Measurements from ENCODE around the gene LARP4.
"Not testable (repeated sequence)": the region's sequence is repeated elsewhere in the genome, so short reads cannot be mapped to it uniquely, and the experiment has no call there.

Gene LARP4

DNA sequence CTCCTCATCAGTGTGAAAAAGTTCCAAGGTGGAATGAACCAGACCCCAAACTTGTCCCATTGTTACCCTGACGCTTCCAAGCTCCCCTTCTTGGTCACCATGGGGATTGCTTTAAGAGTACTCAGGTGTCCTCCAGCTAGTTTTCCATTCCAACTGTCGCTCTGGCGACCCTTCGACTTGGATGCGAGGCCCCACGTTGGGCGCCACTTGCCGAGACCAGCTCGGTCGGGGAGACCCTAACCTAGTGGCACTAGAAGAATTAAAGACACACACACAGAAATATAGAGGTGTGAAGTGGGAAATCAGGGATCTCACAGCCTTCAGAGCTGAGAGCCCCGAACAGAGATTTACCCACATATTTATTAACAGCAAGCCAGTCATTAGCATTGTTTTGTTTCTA lies 97.4 kb downstream of the LARP4 start:
- not testable (repeated sequence) for DNase-seq

- peak; percentile 96 for DNase-seq
Observed at GRCh38 chr12:50504798-50505674, 104.4 kb downstream of the LARP4 start, which contains the start of gene DIP2B. TSS of gene DIP2B (plus strand) at chr12:50504985. CDS start at chr12:50505141, 156 bp downstream.

GRCh38 chr12:50505675-50506530 lies 105.2 kb downstream of the LARP4 start:
- DNase-seq = no peak

DNA sequence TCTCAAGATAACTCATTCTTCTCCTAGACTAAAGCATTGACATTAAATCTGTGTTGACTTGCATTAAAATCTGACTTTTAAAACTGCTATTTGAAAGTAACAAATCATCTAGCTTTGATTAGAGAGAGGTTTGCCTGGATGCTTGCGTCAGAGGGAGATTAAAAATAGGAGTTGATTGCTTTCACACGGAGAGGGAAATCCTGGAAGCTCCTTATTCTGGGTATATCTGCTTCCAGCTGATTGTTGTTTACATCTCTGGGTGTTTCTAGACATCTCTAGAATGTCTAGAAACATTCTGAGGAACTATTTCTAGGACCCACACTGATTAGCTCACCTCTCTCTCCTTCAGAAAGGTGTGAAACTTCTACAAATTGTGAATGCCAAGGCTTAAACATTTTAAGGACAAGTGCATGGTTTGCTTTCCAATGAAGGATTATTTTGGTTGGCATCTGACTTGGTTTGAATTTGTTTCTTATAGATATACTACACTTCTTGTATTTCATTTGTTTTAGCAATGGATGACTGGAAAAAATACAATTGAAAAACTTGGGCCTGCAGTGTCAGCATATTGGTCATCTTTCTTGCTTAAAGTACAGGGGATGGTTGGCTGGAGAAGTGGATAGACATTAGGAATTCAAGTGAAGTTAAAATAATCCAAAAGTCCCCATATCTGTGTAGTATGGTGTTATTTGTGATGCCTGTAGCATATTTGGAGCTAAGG lies 106.2 kb downstream of the LARP4 start:
- no peak for DNase-seq

- DNase-seq = no peak
Observed at GRCh38 chr12:50507474-50507838, 106.8 kb downstream of the LARP4 start.

DNA sequence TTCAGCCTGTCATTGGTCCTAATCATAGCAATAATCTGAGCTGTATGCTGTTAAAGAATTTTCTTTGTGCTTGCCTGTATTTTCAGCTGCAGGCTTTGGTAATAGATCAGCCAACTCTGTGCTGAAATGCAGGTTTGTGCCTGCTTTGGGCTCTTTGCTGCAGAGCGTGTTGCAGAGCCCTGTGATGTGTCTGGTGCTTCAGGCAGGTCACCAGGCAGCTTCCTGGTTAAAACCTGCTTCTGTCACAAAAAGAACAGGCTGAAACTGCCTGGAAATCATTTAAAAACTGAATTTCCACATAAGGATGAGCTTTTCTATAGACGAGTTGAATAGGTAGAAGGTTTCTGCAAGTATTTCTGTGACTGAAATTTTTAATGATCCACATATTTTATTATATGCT lies 107.2 kb downstream of the LARP4 start:
- DNase-seq = no peak

DNA sequence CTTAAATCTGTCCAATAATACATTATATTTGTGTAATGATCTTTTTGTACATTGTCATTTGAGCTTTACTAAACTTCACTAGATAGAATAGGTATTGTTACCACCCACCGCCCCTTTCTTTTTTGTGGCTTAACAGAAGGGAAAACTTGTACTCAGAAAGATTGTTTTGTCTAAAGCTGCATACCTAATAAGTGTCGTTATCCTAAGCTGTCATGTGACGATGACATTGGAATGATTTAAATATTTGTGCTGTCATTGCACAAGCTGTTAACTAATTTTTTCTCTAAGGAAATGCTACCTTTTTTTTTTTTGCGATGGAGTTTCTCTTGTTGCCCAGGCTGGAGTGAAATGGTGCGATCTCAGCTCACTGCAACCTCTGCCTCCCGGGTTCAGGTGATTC lies 107.7 kb downstream of the LARP4 start:
- no peak for DNase-seq

DNA sequence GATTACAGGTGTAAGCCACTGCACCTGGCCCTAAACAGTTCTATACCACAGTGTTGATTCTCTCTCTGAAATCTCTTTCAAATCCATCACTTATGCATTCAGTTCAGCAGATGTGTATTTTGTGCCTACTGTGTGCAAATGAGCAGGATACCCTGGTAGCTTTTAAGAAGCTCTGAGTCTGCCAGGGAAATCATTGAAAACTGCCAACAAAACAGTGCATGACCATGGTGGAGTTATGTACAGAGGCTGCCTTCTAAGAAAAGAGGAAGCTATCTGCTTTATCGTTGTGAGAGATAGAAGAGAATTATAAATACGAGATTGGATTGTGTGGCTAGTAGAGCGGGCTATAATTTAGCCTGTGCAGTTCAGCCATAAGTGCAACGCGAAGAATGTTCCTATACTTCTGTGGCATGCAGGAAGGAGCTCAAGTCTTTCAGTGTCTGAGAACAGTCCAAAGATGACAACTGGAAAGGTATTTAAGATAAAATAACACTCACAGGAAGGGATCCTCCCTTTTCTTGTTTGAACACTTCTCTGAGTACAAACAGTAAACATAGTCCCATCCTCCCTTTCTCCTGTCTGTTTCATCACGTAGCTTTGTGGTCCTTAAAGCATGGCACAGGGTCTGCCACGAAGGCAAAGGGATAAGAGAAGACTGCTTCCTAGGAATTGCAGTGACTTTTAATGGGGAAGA lies 108.4 kb downstream of the LARP4 start:
- no peak for DNase-seq

DNA sequence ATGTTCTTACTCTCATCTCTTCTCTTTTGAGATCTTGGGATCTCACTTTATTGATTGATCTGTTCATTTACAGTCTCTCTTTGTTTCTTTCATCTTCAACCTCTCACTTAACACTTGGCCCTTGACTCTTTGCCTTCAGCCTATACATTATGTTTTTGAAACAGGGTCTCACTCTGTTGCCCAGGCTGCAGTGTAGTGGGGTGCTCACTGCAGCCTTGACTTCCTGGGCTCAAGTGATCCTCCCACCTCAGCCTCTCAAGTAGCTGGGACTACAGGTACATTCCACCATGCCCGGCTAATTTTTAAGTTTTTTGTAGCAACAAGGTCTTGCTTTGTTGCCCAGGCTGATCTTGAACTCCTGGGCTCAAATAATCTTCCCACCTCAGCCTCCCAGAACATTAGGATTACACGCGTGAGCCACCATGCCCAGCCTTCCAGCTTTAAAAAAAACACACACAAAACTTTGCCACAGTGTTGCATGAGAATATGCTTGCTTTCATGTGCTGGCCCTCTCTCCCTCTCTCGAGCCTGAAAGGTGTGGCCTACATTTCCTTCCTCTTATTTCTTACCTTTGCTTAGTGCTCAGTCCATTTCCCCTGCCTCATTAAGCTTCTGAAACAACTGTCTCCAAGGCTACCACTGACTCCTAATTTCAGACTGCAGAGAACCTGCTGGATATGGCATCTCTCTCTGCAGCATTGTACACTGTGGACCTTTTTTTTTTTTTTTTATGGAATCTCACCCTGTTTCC lies 114.0 kb downstream of the LARP4 start:
- no peak for DNase-seq

GRCh38 chr12:50515587-50515986 lies 114.9 kb downstream of the LARP4 start:
- DNase-seq = no peak

DNA sequence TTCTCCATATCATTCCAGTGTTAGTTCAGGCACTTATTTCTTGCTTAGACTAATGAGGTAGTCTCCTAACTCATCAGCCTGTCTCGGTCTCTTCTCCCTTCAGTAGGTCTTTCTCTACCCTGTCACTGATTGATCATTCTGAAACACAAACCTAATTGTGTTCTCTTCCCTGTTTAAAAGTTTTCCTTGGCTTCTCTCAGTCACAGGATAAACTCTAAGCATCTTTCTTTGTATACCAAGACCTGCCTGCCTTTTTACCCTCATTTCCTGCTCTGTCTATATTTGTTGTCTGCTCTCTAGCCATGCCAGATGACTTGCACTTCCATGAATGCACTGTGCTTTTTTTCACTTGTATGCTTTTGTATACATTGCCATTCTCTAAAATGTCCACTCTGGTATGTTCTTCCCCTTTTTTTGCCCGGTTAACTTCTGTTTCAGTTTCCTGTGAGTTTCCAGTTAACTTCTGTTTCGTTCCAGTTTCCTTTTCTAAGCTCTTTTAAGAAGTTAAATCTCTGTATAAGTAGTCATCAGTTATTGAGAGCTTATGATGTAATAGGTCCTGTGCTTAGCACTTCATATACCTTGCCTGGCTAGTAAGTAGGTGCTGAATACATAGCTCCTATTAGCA lies 116.8 kb downstream of the LARP4 start:
- no peak for DNase-seq

GRCh38 chr12:50518090-50518489 lies 117.4 kb downstream of the LARP4 start:
- DNase-seq = no peak

DNA sequence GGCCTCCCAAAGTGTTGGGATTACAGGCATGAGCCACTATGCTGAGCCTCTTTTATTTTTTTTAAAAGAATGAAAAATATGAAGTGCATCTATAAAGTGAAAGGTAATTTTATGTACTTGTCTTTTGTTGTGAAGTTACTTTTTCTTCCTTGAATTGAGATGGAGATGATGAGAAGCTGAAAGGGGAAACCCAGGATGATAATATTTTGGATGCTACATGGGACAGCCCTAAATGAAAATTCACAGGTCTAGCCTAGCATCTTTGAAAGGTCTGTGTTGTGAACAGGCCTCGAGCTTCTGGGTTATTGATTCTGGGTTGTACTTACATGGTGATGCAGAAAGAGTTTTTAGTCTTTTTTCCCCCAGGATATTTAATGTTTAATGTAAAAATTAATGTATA lies 118.7 kb downstream of the LARP4 start:
- no peak for DNase-seq

DNA sequence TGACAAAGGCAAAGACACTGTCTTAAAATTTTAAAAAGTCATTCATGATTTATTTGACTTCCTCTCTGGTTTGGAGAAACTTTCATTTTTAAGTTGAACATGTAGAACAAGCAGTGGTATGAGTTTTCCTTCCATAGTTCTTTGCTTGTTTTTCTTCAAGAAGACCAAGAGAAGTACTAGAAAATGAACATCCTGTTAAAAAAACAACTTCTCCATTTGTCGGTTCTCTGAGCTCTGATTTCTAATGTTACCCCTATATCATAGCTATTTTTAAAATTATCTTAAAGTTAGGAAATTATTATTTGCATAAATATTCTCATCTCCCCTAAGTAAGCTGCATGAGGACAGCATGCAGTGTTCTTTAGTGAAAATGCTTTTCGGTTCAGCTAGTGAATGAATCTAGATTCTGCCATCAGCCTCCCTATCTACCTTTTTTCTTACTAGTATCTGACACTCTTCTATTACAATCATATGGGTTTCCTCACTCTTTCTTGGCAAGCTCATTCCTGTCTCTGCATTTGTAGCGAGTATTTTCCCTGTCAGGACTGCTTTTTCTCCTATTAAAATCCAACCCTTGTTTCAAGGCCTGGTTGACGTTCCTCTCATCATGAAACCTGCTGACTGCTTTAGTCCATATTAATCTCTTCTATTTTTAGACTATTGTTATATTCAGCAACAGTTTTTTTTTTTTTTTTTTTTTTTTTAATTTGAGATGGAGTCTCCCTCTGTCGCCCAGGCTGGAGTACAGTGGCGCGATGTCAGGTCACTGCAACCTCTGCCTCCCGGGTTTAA lies 119.9 kb downstream of the LARP4 start:
- DNase-seq = no peak

- not testable (repeated sequence) for DNase-seq
Observed at GRCh38 chr12:50521781-50522180, 121.1 kb downstream of the LARP4 start.

GRCh38 chr12:50523772-50524171 lies 123.1 kb downstream of the LARP4 start:
- DNase-seq = no peak

- DNase-seq = no peak
Observed at GRCh38 chr12:50524621-50525020, 123.9 kb downstream of the LARP4 start.

- no peak for DNase-seq
Observed at GRCh38 chr12:50525422-50525821, 124.7 kb downstream of the LARP4 start.

DNA sequence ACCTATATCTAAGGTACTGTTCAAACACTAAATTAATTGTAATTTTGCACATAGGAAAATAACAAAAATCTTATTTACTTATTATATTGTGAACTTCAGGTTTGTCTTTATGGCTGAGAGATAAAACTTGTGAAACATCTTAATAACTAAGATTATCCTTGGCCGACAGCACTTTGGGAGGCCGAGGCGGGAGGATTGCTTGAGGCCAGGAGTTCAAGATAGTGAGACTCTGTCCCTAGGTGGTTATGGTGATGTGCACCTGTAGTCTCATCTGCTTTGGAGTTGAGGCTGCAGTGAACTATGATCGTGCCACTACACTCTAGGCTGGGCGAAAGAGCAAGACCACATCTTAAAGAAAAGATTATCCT lies 126.7 kb downstream of the LARP4 start:
- DNase-seq = no peak

DNA sequence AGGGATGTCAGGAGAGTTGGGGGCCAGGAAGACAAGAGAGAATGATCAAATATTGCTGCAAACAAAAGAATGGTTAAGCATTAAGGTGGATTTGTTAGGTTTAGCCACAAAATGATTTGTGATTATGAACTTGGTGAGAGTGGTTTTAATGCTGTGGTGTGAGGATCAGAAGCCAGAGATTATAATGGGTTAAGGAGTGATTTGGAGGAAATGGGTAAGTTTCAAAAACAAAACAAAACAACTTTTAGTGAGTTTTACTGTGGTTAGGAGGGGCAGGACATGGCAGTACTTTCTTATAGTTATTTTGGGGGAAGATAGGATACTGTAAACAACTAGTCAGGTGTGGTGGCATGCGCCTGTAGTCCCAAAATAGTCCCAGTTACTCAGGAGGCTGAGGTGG lies 128.1 kb downstream of the LARP4 start:
- no peak for DNase-seq

DNA sequence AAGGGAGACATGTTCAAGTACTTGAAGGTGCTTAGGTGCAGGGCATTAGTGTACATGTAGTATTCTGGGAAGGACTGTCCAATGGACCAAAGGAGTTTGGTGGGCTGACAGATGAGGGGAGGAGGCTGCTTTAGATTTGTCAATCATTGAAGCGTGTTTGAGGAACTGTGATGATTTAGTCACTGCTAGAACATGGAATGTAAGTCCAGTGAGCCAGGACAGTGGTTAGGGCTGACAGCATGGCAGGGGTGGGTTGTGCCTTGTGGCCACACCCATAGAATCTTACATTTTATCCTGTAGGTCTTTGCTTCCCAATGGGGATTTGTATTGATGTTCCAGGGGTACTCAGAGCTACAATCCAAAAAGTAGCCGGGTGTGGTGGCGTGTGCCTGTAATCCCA lies 128.7 kb downstream of the LARP4 start:
- no peak for DNase-seq
